Right lobe of liver (tissue), 4 donors: Measurements from ENCODE around the gene OXTR.

Experiments used
- POLR2A ChIP-seq: fragments of 450-650 bp; IDR thresholded peaks from one replicate; pipeline ENCODE4 v1.6.1; 2017; ENCODE audit warnings: antibody characterized with exemption, mild to moderate bottlenecking
- TF ChIP-seq, protein P1 (sequence below), 4 donors: fragments of 200-600 bp in 3 of 4; fragments of 450-650 bp in 1 of 4; IDR thresholded peaks; one replicate each; pipeline versions ENCODE4 v1.5.1 to v1.8.0; 2016 to 2022; ENCODE audit warnings: antibody characterized with exemption in 4 of 4, mild to moderate bottlenecking in 2 of 4
- donor health status: DM: no; HTN: no; CAD: no.
- donor health status: DM: no; HTN: no; CAD: no.
- donor health status: DM: no; HTN: yes; CAD: no.

DNA sequence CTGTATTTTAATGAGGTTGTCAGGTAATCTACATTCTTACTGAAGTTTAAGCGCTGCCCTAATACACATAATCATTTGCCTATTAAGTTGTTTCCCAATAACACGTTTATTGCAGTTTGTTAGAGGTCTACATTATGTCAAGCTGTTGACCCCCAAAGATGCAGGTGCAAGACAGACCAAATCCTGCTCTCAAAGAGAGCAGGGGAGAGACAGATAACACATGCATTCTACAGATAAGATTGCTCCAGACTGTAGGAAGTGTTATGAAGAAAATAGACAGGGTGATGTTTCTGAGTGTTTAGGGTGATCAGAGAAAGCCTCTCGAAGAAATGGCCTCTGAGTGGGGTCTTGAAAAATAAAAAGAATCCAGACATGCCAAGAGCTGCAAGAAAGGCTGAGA is 24.8 kb upstream of the OXTR start:
- TF ChIP-seq POLR2A: no peak
- TF ChIP-seq, protein P1, sequence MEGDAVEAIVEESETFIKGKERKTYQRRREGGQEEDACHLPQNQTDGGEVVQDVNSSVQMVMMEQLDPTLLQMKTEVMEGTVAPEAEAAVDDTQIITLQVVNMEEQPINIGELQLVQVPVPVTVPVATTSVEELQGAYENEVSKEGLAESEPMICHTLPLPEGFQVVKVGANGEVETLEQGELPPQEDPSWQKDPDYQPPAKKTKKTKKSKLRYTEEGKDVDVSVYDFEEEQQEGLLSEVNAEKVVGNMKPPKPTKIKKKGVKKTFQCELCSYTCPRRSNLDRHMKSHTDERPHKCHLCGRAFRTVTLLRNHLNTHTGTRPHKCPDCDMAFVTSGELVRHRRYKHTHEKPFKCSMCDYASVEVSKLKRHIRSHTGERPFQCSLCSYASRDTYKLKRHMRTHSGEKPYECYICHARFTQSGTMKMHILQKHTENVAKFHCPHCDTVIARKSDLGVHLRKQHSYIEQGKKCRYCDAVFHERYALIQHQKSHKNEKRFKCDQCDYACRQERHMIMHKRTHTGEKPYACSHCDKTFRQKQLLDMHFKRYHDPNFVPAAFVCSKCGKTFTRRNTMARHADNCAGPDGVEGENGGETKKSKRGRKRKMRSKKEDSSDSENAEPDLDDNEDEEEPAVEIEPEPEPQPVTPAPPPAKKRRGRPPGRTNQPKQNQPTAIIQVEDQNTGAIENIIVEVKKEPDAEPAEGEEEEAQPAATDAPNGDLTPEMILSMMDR (IDR thresholded peaks at IDR 0.05): no peak
